Stomach (tissue), 9 donors: ENCODE measurements around the gene ALDH7A1. TPM values are rescaled to one million over a fixed set of nuclear protein-coding genes. Genes with fewer than 3 reads are reported as not detected.

Experiments
- DNase-seq, 2 donors: peaks; one replicate each; pipeline versions ENCODE4 v3.0.0 to v3.0.0-alpha.2; 2013 to 2019
- H3K27ac ChIP-seq, 5 donors: fragments of 200-600 bp in 4 of 5; sonication (generic) in 4 of 5; one replicate each; pipeline ENCODE4 v1.5.1; 2013 to 2019; ENCODE audit warnings: mild to moderate bottlenecking in 1 of 5, moderate library complexity in 1 of 5
- H3K27me3 ChIP-seq, 3 donors: fragments of 200-600 bp; sonication (generic); one replicate each; pipeline ENCODE4 v1.5.1; 2017 to 2019; ENCODE audit warnings: mixed run types in 1 of 3
- H3K36me3 ChIP-seq, 4 donors: fragments of 200-600 bp; sonication (generic); 1 replicate in 3 of 4; 2 replicates in 1 of 4; pipeline ENCODE4 v1.5.1; 2016 to 2019
- H3K4me1 ChIP-seq, 4 donors: fragments of 200-600 bp; sonication (generic); one replicate each; pipeline ENCODE4 v1.5.1; 2016 to 2019
- H3K4me3 ChIP-seq, 4 donors: fragments of 200-600 bp; sonication (generic) in 3 of 4; one replicate each; pipeline ENCODE4 v1.5.1; 2016 to 2019; ENCODE audit warnings: mild to moderate bottlenecking in 1 of 4
- H3K9me3 ChIP-seq, 4 donors: fragments of 200-600 bp; sonication (generic); one replicate each; pipeline ENCODE4 v1.5.1; 2016 to 2019
- EP300 ChIP-seq: sonication (generic); formaldehyde crosslinking; IDR thresholded peaks from one replicate; pipeline ENCODE4 v1.6.1; 2017; ENCODE audit warnings: antibody characterized with exemption
- POLR2A ChIP-seq, 4 donors: fragments of 450-650 bp; IDR thresholded peaks; one replicate each; pipeline ENCODE4 v1.6.1; 2016; ENCODE audit warnings: antibody characterized with exemption in 4 of 4, control low read depth in 2 of 4, mild to moderate bottlenecking in 1 of 4, moderate library complexity in 1 of 4
- POLR2AphosphoS5 ChIP-seq, 3 donors: sonication (generic); formaldehyde crosslinking; IDR thresholded peaks; one replicate each; pipeline ENCODE4 v1.6.1; 2016; ENCODE audit warnings: antibody characterized with exemption in 3 of 3
- WGBS, 5 donors: extraction: QIAGEN DNeasy Blood & Tissue Kit in 3 of 5; methylation state at CpG; one replicate each; pipeline versions ENCODE4 v1.1.5 to v1.1.7; 2013 to 2018; 5-methylcytosine and 5-hydroxymethylcytosine counted together
- intact Hi-C: fragments of 100-400 bp; cut with DNase I; formaldehyde crosslinking; loops from one replicate; pipeline ENCODE4 v1.15.1; 2023; ENCODE audit warnings: low total_unique reads
- polyA plus RNA-seq, 3 donors: library from polyadenylated mRNA; stranded (reverse); fragments of 200-250 nt; gene quantifications; one replicate each; pipeline ENCODE4 v1.2.3, GENCODE V29; 2013
- total RNA-seq, 5 donors: library from RNA; depleted of rRNA; stranded (reverse); fragments of >200 nt; gene quantifications; one replicate each; pipeline versions ENCODE4 v1.1.0 to v1.2.3, GENCODE V29; 2014 to 2016
- TF ChIP-seq, protein P1 (sequence below), 7 experiments: fragments of 450-650 bp in 4 of 7; fragments of 200-600 bp in 3 of 7; sonication (generic) in 3 of 7; IDR thresholded peaks; one replicate each; pipeline ENCODE4 v1.5.1; 2016 to 2019; ENCODE audit warnings: antibody characterized with exemption in 7 of 7, control low read depth in 2 of 7, mild to moderate bottlenecking in 1 of 7
- donor health status: healthy with polysubstance abuse.
- donor health status: Bipolar disorder and iron deficiency.
- donor health status: healthy.

The ALDH7A1 gene
- total and polyA plus RNA-seq, 8 donors: 4.9 to 55.6 (median 32.6) TPM

DNA sequence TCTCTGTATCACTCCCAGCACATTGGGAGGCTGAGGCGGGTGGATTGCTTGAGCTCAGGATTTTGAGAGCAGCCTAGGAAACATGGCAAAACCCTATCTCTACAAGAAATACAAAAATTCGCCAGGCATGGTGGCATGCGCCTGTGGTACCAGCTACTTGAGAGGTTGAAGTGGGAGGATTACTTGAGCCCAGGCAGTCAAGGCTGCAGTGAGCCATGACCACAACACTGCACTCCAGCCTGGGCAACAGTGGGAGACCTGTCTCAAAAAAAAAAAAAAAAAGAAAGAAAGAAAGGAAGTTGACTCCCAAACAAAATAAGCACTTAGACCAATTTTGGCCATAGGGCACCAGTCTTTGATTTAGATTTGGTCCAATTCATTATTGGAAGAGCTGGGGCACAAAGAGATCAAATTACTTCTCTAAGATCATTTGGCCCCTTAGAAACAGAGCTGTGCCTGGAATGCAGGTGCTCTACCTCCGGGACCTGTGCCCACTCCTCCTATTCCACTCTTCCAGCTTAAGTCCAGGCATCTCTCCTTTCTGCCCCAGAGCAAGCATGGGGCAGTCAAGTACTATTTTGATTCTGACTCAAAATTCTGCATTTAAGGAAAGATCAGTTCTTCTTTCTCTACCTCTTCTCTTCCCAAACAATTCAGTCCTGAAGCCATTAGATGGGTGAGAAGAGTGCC is 59.0 kb downstream of the ALDH7A1 start:
- H3K9me3 ChIP-seq: no peaks in the 10 kb centered on the region
- H3K36me3 ChIP-seq: no peaks in the 10 kb centered on the region
- intact Hi-C loops: loop anchor here (5.0 kb wide), 2 partner anchors 179 to 194 kb away; no protein-coding TSS in a partner anchor
- WGBS, 5 donors: 79 to 91% (median 86%) methylated on average over 4 of the region's 4 CpGs
- no peak for DNase-seq
- H3K27ac ChIP-seq: peak overlapping the region in 1 of 5 donors; percentile 8
- no peak for TF ChIP-seq POLR2AphosphoS5 (IDR thresholded peaks at IDR 0.05)
- TF ChIP-seq EP300: no peak
- TF ChIP-seq, protein P1, sequence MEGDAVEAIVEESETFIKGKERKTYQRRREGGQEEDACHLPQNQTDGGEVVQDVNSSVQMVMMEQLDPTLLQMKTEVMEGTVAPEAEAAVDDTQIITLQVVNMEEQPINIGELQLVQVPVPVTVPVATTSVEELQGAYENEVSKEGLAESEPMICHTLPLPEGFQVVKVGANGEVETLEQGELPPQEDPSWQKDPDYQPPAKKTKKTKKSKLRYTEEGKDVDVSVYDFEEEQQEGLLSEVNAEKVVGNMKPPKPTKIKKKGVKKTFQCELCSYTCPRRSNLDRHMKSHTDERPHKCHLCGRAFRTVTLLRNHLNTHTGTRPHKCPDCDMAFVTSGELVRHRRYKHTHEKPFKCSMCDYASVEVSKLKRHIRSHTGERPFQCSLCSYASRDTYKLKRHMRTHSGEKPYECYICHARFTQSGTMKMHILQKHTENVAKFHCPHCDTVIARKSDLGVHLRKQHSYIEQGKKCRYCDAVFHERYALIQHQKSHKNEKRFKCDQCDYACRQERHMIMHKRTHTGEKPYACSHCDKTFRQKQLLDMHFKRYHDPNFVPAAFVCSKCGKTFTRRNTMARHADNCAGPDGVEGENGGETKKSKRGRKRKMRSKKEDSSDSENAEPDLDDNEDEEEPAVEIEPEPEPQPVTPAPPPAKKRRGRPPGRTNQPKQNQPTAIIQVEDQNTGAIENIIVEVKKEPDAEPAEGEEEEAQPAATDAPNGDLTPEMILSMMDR (IDR thresholded peaks at IDR 0.05): no peak
- no peak for TF ChIP-seq POLR2A (IDR thresholded peaks at IDR 0.05)
- peaks cover 9 to 28% (median 18%) of the 10 kb centered on the region in 4 donors for H3K4me1 ChIP-seq
- no peak overlapping the region for H3K4me3 ChIP-seq
- H3K27me3 ChIP-seq: no peaks in the 10 kb centered on the region

DNA sequence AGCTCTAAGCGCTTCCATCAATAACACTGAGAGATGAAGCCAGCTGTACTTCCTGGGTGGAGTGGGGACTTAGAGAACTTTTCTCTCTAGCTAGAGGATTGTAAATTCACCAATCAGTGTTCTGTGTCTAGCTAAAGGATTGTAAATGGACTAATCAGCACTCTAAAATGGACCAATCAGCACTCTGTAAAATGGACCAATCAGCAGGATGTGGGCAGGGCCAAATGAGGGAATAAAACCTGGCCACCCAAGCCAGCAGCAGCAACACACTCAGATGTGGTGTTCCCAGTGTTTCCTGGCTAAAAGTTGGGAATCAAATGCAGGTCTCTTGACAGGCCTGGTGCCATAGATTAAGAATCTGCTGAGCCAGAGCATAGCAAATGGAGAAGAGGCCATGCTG is 60.5 kb downstream of the ALDH7A1 start:
- Histone ChIP-seq H3K9me3 (no peaks in the 10 kb centered on the region), H3K27me3 (no peaks in the 10 kb centered on the region), H3K4me3 (no peak overlapping the region), H3K36me3 (no peaks in the 10 kb centered on the region), H3K4me1 (peaks cover 9 to 28% (median 20%) of the 10 kb centered on the region in 4 donors), H3K27ac (no peak overlapping the region)
- 88 to 100% (median 100%) methylated on average over 1 of the region's 1 CpG for WGBS, 5 donors
- TF ChIP-seq EP300 (no peak), POLR2AphosphoS5 (IDR thresholded peaks at IDR 0.05) (no peak), POLR2A (IDR thresholded peaks at IDR 0.05) (no peak)
- TF ChIP-seq, protein P1 (IDR thresholded peaks at IDR 0.05): no peak
- intact Hi-C loops: no loop called here
- DNase-seq: no peak

DNA sequence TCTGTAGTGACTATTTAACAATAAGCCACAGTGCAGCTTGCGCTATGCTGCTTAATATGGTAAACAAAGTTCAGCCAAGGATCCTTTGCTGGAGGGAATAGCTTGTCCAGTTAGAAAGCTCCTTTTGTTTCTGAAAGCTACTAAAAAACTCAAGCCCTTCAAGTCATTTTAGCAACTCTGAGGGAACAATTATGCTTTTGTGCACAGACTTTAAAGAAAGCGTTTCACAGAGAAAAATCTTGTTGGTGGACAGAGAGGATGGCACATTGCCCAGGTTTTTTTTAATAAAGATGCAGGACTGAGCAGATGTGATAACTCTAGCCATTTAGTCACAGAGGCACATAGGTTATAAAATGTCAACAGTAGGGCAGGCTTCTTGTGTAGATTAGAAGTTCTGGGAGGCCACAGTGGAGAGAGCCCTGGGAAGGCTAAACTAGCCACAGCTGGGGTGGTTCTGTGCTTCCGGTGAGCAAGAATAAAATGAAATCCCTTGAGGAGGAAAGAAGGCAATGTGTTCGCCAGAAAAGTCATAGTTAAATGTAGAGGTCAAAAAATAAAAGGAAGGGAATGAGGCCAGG is 63.4 kb downstream of the ALDH7A1 start:
- DNase-seq: peak in 1 of 2 donors; percentile 62
- Histone ChIP-seq H3K9me3 (no peaks in the 10 kb centered on the region), H3K27me3 (no peaks in the 10 kb centered on the region), H3K27ac (peak overlapping the region in 4 of 5 donors; percentile 20 to 67 (median 62)), H3K36me3 (no peaks in the 10 kb centered on the region), H3K4me1 (peaks cover 9 to 15% (median 14%) of the 10 kb centered on the region in 4 donors), H3K4me3 (no peak overlapping the region)
- WGBS, 5 donors: 17 to 30% (median 21%) methylated on average over 4 of the region's 4 CpGs
- intact Hi-C loops: no loop called here
- TF ChIP-seq EP300 (no peak), POLR2A (IDR thresholded peaks at IDR 0.05) (no peak), POLR2AphosphoS5 (IDR thresholded peaks at IDR 0.05) (no peak)
- TF ChIP-seq, protein P1 (IDR thresholded peaks at IDR 0.05): no peak

DNA sequence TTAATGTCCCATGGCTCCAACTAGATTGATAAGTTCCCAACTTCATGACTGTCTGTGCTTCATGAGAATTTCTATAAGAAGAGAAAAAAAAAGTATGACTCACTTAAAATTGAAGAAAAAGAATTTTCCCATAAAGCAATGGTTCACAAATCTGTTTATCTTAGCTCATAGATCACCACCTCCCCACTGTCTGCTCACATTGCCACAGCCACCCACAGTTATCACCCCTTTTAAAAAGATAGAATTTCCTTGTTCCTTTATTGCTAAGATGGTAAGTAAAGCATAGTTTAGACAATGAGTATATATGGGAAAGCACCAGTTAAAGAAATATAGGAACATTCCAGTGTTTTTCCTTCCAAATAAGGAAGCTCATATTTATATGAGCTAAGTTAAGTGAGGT is 67.1 kb downstream of the ALDH7A1 start:
- DNase-seq: no peak
- Histone ChIP-seq H3K27me3 (no peaks in the 10 kb centered on the region), H3K9me3 (no peaks in the 10 kb centered on the region), H3K4me3 (no peak overlapping the region), H3K4me1 (peaks cover 4 to 35% (median 25%) of the 10 kb centered on the region in 4 donors), H3K27ac (no peak overlapping the region), H3K36me3 (no peaks in the 10 kb centered on the region)
- intact Hi-C loops: no loop called here
- TF ChIP-seq POLR2AphosphoS5 (IDR thresholded peaks at IDR 0.05) (no peak), POLR2A (IDR thresholded peaks at IDR 0.05) (no peak), EP300 (no peak)
- TF ChIP-seq, protein P1 (IDR thresholded peaks at IDR 0.05): no peak
